ENCODE results near the gene ZNF697.

ZNF697 gene

DNA sequence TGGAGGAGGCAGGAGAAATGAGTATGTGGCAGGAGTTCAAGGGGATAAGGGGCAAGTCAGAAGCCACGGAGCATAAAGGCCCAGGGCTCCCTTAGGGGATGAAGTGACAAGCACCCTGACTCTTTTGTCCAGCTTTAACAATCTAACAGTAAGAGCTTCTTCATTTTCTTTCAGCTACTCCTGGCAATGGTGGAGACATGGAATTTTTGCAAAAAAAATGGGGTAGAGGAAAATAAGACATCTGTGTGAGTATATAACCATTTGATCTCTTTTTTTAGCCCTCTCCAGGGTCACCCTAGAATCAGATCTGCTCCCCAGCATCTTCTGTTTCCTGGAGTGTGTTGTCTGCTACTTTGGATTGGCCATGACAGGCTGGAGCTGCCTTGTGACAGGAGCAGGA is 47.1 kb downstream of the ZNF697 start:
- H4K91ac ChIP-seq (ENCODE audit: low read depth, low read length) = no peak overlapping the region
- peaks cover 2% of the 10 kb centered on the region for H3K79me1 ChIP-seq (ENCODE audit: low read length)
- H2BK120ac ChIP-seq (ENCODE audit: insufficient read depth, low read length, poor library complexity) = no peak overlapping the region
- no peak overlapping the region for H2BK12ac ChIP-seq (ENCODE audit: low read length)
- H2AK5ac ChIP-seq (ENCODE audit: low read length) = no peak overlapping the region
- H2AFZ ChIP-seq (ENCODE audit: insufficient read depth, low read length, poor library complexity) = no peak overlapping the region
- H3K4me2 ChIP-seq (ENCODE audit: low read length) = no peak overlapping the region
- no peak for DNase-seq
- no peak overlapping the region for H3K23ac ChIP-seq (ENCODE audit: low read length)
- H3K18ac ChIP-seq (ENCODE audit: low read length) = no peak overlapping the region
- H3K4me3 ChIP-seq (ENCODE audit: low read depth, low read length) = no peak overlapping the region
- H3K79me2 ChIP-seq (ENCODE audit: control insufficient read depth, insufficient read depth, low read length, poor library complexity) = no peaks in the 10 kb centered on the region
- H3K9me3 ChIP-seq (ENCODE audit: insufficient read depth, low read depth, low read length) = no peaks in the 10 kb centered on the region
- H3K14ac ChIP-seq (ENCODE audit: low read length) = no peak overlapping the region
- H3K36me3 ChIP-seq (ENCODE audit: control insufficient read depth in 1 of 2, insufficient read depth in 2 of 2, low read length in 2 of 2) = no peaks in the 10 kb centered on the region
- H3K27ac ChIP-seq (ENCODE audit: low read depth, low read length) = no peak overlapping the region
- H3K4ac ChIP-seq (ENCODE audit: low read depth, low read length) = no peak overlapping the region
- no peaks in the 10 kb centered on the region for H3K27me3 ChIP-seq (ENCODE audit: insufficient read depth, low read length)
- no peak overlapping the region for H4K12ac ChIP-seq (ENCODE audit: low read depth, low read length)
- H3K4me1 ChIP-seq (ENCODE audit: control insufficient read depth in 1 of 2, insufficient read depth in 2 of 2, low read length in 2 of 2) = peaks cover 0 to 8% of the 10 kb centered on the region in 2 experiments
- no peak overlapping the region for H3K9ac ChIP-seq (ENCODE audit: low read length)
- H2BK5ac ChIP-seq (ENCODE audit: low read depth, low read length, poor library complexity) = no peak overlapping the region
- no peak overlapping the region for H4K8ac ChIP-seq (ENCODE audit: low read depth, low read length)
- WGBS (ENCODE audit: extremely low coverage, insufficient coverage, insufficient read length) = no CpG with 5 or more reads among the region's 1 CpG

DNA sequence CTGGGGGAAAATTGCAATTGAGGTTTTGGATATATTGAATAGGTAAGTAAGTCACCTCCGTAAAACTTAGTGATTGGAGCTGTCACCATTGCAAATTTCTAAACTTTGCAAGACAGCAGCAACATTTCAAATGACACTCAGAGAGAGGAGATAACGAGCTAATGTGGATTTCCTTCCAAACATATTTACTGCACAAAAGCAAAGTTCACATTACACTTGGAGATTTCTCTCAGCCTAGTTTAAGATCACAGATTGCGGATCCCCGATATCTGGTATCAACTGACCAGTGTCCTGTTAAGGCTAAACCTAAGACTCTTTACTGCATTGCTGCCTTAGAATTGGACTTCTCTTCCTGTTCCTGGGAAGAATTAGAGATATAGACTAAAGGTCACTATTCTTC is 47.5 kb downstream of the ZNF697 start:
- H3K27me3 ChIP-seq (ENCODE audit: insufficient read depth, low read length) = no peaks in the 10 kb centered on the region
- H3K4me2 ChIP-seq (ENCODE audit: low read length) = no peak overlapping the region
- no peak overlapping the region for H3K4ac ChIP-seq (ENCODE audit: low read depth, low read length)
- H3K23ac ChIP-seq (ENCODE audit: low read length) = no peak overlapping the region
- no peaks in the 10 kb centered on the region for H3K79me2 ChIP-seq (ENCODE audit: control insufficient read depth, insufficient read depth, low read length, poor library complexity)
- no peak overlapping the region for H4K91ac ChIP-seq (ENCODE audit: low read depth, low read length)
- peaks cover 1% of the 10 kb centered on the region for H3K79me1 ChIP-seq (ENCODE audit: low read length)
- H4K8ac ChIP-seq (ENCODE audit: low read depth, low read length) = no peak overlapping the region
- no peak overlapping the region for H2BK5ac ChIP-seq (ENCODE audit: low read depth, low read length, poor library complexity)
- H2BK12ac ChIP-seq (ENCODE audit: low read length) = no peak overlapping the region
- H2BK120ac ChIP-seq (ENCODE audit: insufficient read depth, low read length, poor library complexity) = no peak overlapping the region
- no peak overlapping the region for H3K9ac ChIP-seq (ENCODE audit: low read length)
- H4K12ac ChIP-seq (ENCODE audit: low read depth, low read length) = no peak overlapping the region
- no peak overlapping the region for H2AK5ac ChIP-seq (ENCODE audit: low read length)
- no peak overlapping the region for H3K4me3 ChIP-seq (ENCODE audit: low read depth, low read length)
- no peak overlapping the region for H3K18ac ChIP-seq (ENCODE audit: low read length)
- no peak overlapping the region for H3K14ac ChIP-seq (ENCODE audit: low read length)
- DNase-seq = no peak
- no peaks in the 10 kb centered on the region for H3K36me3 ChIP-seq (ENCODE audit: control insufficient read depth in 1 of 2, insufficient read depth in 2 of 2, low read length in 2 of 2)
- no peak overlapping the region for H3K27ac ChIP-seq (ENCODE audit: low read depth, low read length)
- no CpG with 5 or more reads among the region's 4 CpGs for WGBS (ENCODE audit: extremely low coverage, insufficient coverage, insufficient read length)
- no peak overlapping the region for H2AFZ ChIP-seq (ENCODE audit: insufficient read depth, low read length, poor library complexity)
- no peaks in the 10 kb centered on the region for H3K9me3 ChIP-seq (ENCODE audit: insufficient read depth, low read depth, low read length)
- peaks cover 0 to 8% of the 10 kb centered on the region in 2 experiments for H3K4me1 ChIP-seq (ENCODE audit: control insufficient read depth in 1 of 2, insufficient read depth in 2 of 2, low read length in 2 of 2)

DNA sequence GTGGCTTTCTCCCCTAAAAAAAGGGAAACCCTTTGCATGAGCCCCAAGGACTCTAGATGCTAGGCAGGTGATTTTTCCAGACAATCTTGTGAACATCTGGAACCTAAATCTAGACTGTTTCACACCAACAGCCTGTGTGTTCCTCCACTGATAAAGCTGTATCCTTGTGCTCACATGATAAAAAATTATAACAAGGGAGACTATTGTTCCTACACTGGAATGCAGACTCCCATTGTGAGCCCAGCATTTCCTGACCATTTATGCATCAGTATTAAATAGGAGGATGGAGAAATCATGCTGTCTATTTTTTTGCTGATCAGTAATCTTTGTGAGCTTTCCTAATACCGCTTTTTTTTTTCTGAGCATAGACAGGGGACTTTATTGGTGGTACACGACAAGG is 52.5 kb downstream of the ZNF697 start:
- Histone ChIP-seq H3K4me3 (ENCODE audit: low read depth, low read length) (no peak overlapping the region), H3K9ac (ENCODE audit: low read length) (no peak overlapping the region), H3K79me1 (ENCODE audit: low read length) (no peaks in the 10 kb centered on the region), H3K4me2 (ENCODE audit: low read length) (no peak overlapping the region), H2BK120ac (ENCODE audit: insufficient read depth, low read length, poor library complexity) (no peak overlapping the region), H3K79me2 (ENCODE audit: control insufficient read depth, insufficient read depth, low read length, poor library complexity) (no peaks in the 10 kb centered on the region), H3K9me3 (ENCODE audit: insufficient read depth, low read depth, low read length) (no peaks in the 10 kb centered on the region), H3K36me3 (ENCODE audit: control insufficient read depth in 1 of 2, insufficient read depth in 2 of 2, low read length in 2 of 2) (no peaks in the 10 kb centered on the region), H2AK5ac (ENCODE audit: low read length) (no peak overlapping the region), H3K18ac (ENCODE audit: low read length) (no peak overlapping the region), H3K27me3 (ENCODE audit: insufficient read depth, low read length) (no peaks in the 10 kb centered on the region), H3K23ac (ENCODE audit: low read length) (no peak overlapping the region), H3K14ac (ENCODE audit: low read length) (no peak overlapping the region), H3K4ac (ENCODE audit: low read depth, low read length) (no peak overlapping the region), H3K27ac (ENCODE audit: low read depth, low read length) (no peak overlapping the region), H4K8ac (ENCODE audit: low read depth, low read length) (no peak overlapping the region), H4K12ac (ENCODE audit: low read depth, low read length) (no peak overlapping the region), H3K4me1 (ENCODE audit: control insufficient read depth in 1 of 2, insufficient read depth in 2 of 2, low read length in 2 of 2) (peaks cover 0 to 2% of the 10 kb centered on the region in 2 experiments), H2AFZ (ENCODE audit: insufficient read depth, low read length, poor library complexity) (no peak overlapping the region), H2BK12ac (ENCODE audit: low read length) (no peak overlapping the region), H4K91ac (ENCODE audit: low read depth, low read length) (no peak overlapping the region), H2BK5ac (ENCODE audit: low read depth, low read length, poor library complexity) (no peak overlapping the region)
- no peak for DNase-seq
- WGBS (ENCODE audit: extremely low coverage, insufficient coverage, insufficient read length) = no CpG with 5 or more reads among the region's 2 CpGs

DNA sequence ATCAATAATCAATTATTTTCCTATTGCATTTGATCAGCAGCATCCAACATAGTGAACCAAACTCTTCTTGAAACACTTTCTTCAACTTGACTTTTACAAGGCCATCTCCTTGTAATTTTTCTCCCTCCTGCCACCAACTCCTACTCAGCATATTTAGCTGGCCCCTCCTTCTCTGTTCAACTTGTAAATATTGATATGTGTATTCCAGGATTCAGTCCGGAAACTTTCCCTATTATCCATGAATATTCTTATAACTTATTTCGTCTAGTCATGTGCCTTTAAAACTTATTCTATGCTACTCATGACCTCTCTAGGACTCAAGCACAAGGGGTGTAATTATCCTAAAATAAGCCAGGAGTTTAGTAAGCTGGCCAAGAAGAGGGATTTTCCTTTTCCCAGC is 52.9 kb downstream of the ZNF697 start:
- H3K79me2 ChIP-seq (ENCODE audit: control insufficient read depth, insufficient read depth, low read length, poor library complexity) = no peaks in the 10 kb centered on the region
- no peak overlapping the region for H4K8ac ChIP-seq (ENCODE audit: low read depth, low read length)
- no peak overlapping the region for H3K4me2 ChIP-seq (ENCODE audit: low read length)
- H3K27ac ChIP-seq (ENCODE audit: low read depth, low read length) = no peak overlapping the region
- WGBS (ENCODE audit: extremely low coverage, insufficient coverage, insufficient read length) = no CpG with 5 or more reads among the region's 2 CpGs
- no peak overlapping the region for H4K91ac ChIP-seq (ENCODE audit: low read depth, low read length)
- DNase-seq = no peak
- no peak overlapping the region for H3K4me3 ChIP-seq (ENCODE audit: low read depth, low read length)
- no peak overlapping the region for H2BK12ac ChIP-seq (ENCODE audit: low read length)
- H3K23ac ChIP-seq (ENCODE audit: low read length) = no peak overlapping the region
- H3K79me1 ChIP-seq (ENCODE audit: low read length) = no peaks in the 10 kb centered on the region
- H2BK5ac ChIP-seq (ENCODE audit: low read depth, low read length, poor library complexity) = no peak overlapping the region
- no peak overlapping the region for H3K9ac ChIP-seq (ENCODE audit: low read length)
- H2BK120ac ChIP-seq (ENCODE audit: insufficient read depth, low read length, poor library complexity) = no peak overlapping the region
- no peaks in the 10 kb centered on the region for H3K9me3 ChIP-seq (ENCODE audit: insufficient read depth, low read depth, low read length)
- H3K14ac ChIP-seq (ENCODE audit: low read length) = no peak overlapping the region
- H3K27me3 ChIP-seq (ENCODE audit: insufficient read depth, low read length) = no peaks in the 10 kb centered on the region
- H3K36me3 ChIP-seq (ENCODE audit: control insufficient read depth in 1 of 2, insufficient read depth in 2 of 2, low read length in 2 of 2) = no peaks in the 10 kb centered on the region
- H2AFZ ChIP-seq (ENCODE audit: insufficient read depth, low read length, poor library complexity) = no peak overlapping the region
- no peak overlapping the region for H3K18ac ChIP-seq (ENCODE audit: low read length)
- no peak overlapping the region for H4K12ac ChIP-seq (ENCODE audit: low read depth, low read length)
- H3K4ac ChIP-seq (ENCODE audit: low read depth, low read length) = no peak overlapping the region
- peaks cover 0 to 2% of the 10 kb centered on the region in 2 experiments for H3K4me1 ChIP-seq (ENCODE audit: control insufficient read depth in 1 of 2, insufficient read depth in 2 of 2, low read length in 2 of 2)
- H2AK5ac ChIP-seq (ENCODE audit: low read length) = no peak overlapping the region
